ENCODE data around the gene ASXL1. TPM values are rescaled to one million over a fixed set of nuclear protein-coding genes. Genes with fewer than 3 reads are reported as not detected.

Gene ASXL1
- total RNA-seq, 1 donor from 2014 or later: 28.5 TPM

- ATAC-seq: peak; percentile 40
- peak; percentile 71 for DNase-seq (ENCODE audit: low spot score)
These were observed 117.1 kb downstream of the ASXL1 start for GRCh38 chr20:32474967-32475811.

- DNase-seq (ENCODE audit: low spot score) (no peak), ATAC-seq (peak; percentile 6)
These were observed 118.8 kb downstream of the ASXL1 start for GRCh38 chr20:32476684-32477593.

DNA sequence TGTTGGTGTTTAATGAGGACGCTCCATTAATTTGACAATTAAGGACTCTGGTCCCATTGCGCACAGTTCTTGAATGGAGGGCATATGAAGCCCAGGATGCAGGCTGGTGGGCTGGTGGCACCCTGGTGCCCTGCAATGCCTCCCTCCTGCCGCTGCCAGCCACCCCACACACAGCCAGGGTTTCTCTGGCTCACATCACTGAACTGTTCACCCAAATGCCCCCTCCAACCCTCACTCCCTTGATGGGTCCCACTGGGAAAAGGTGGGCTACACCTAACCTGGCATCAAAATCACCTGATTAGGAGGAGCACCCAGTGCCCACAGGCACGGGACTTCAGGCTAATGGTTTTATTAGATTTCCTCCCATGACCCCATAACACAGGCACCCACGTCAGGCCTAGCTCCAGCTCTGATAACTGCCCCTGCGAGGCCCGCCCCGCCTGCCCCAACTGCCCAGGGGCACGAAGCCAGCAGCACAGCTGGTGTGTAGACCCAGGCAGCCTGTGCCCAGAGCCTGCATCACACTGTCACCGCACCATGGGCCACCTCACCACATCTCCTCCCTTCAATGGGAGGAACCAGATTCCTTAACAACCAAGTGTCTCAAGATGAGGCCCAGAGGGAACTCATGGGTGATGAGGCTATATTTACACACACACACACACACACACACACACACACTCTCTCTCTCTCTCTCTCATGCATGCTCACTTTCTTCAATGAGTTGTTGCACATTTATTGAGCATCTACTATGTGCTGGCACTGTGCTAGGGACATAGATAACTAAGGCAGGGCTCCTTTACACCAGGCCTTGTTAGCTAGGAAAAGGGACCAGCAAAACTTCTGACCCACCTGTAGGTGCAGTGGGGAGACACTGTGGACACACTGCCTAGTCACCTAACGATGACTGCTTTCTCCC is 119.7 kb downstream of the ASXL1 start:
- ATAC-seq (no peak), DNase-seq (ENCODE audit: low spot score) (no peak)

- DNase-seq (ENCODE audit: low spot score) (no peak), ATAC-seq (no peak)
These were observed 120.4 kb downstream of the ASXL1 start for GRCh38 chr20:32478576-32478975.

DNA sequence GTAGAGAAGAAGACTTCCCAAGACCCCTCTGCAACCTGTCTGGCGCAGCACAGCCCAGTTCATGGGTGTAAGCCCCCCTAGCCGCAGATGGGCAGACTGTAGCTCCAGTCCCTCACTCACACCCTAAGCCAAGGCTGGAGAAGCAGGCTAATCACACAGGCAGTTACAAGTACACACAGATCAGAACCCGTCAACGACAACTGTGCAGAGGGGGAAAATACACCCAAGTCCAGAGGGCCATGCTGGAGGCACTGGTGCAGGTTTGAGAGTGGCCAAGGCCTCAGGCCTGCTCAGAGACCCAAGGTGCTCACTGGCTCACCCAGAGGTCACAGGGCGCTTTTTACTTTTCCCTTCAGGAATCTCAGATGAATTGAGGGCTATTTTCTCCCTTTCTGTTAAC is 120.9 kb downstream of the ASXL1 start:
- ATAC-seq (no peak), DNase-seq (ENCODE audit: low spot score) (no peak)

GRCh38 chr20:32479697-32480171 is 121.6 kb downstream of the ASXL1 start:
- ATAC-seq (no peak), DNase-seq (ENCODE audit: low spot score) (no peak)

DNA sequence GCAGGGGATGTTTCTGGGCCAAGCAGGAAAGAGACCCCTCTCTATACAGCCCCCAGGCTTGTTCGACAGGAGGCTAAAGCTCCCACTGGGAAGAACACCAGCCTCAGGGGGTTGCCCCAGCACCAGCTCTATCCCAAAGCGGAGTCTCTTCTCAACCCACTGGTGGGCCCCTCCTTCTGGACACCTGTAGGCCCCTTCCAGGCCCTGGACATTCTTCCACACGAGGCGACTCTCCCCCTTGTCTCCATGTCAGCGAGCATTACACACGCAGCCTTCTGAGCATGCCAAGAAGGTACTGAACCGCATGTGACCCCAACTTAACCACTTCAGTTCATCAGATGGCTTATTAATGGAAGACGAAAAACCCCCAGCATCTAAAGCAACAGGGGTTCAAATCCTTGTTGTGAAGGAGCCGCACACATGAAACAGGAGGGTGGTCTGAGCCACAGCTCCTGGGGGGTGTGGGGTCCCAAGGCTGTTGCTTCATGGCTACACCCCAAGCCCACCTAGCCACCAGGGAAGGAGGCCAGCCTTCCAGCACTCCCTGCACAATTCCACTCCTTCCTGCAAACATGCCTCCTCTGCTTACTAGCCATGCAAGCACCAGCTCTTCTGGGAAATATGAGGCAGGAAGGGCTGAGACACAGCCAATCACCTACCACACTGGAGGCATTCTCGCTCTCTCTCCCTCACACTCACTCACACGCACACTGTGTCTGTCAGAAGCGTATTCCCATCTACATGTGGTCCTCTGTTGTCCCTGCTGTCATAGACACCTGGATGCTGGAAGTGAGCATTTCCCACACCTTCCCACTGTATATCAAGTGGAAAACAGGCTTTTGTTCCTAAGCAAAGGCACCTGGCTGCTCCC is 122.5 kb downstream of the ASXL1 start:
- DNase-seq (ENCODE audit: low spot score) (no peak), ATAC-seq (no peak)

GRCh38 chr20:32481311-32482142 is 123.4 kb downstream of the ASXL1 start:
- DNase-seq (ENCODE audit: low spot score) (no peak), ATAC-seq (no peak)

- ATAC-seq (no peak), DNase-seq (ENCODE audit: low spot score) (no peak)
These were observed 124.0 kb downstream of the ASXL1 start for GRCh38 chr20:32482143-32482441.

DNA sequence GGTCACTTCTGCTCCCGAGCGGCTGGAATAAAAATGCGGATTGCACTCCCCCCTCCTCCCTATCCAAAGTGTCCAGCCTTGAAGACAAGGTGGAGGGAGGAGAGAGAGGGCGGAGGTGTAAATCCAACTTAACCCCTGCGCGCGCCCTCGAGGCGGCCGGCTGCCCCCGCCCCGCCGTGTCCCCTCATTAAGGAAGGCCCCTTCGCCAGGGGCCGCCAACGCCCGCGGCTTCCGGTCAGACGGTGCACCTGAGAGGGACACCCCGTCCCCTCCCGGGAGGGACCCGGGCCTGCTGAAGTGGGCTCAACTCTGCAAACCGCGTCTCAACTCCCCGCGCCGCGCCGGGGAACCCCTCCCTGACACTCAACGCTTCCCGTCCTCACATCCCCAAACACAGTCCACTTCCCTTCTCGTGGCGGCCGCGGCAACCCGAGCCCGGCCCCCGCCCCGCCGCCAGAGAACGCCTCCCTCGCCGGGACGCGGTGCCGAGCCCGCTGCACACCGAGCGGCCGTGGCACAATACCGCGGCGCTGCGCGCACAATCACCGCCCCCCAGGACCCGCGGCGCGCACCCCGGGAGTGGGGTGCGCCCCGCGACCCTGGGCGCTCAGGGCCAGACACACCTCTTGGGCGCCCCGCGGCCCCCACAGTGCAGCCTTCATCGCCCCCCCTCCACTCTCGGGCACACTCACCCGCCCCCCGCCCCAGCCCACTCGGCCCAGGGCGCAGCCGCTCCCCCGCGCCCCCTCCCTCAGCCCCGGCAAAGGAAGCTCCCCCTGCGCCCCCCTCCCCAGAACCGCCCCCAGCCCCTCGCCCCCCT is 124.5 kb downstream of the ASXL1 start:
- ATAC-seq (peak; percentile 38), DNase-seq (ENCODE audit: low spot score) (no peak)

DNA sequence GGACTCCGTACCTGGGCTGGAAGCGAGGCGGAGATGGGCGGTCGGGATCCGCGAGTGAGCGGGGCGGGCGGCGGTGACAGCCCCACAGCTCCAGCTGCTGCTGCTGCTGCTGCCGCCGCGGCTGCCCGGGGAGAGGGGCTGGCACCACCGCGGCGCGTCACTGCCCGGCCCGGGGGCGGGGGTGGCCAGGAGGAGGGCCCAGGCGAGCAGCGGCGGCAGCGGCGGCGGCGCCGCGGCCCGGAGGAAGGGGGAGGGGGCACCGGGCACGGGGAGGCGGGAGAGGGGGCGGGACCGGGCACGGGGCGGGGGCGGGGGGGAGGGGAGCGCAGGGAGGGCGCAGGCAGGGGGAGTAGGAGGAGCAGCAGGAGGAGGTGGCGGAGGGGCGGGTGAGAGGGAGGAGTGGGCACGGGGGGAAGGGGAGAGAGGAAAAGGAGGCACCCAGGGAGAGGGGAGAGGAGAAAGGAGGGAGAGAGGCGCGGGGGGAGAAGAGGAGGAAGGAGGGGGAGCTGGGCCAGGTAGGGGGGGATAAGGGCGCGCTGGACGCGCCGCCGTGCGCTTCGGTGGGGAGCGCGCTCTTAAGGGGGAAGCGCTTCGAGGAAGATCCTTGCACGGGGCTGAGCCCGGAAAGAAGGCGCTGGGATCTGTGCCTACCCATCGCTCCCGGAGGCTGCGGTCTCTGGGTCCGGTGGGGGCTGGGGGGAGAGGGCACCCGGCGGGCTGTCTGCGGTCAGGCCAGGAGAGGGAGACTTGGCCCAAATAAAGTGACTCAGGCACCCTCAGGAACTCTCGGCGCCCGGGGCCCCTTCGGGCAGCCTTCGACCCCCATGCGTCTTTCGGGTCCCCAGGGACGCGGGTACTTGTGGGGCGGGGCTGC is 125.5 kb downstream of the ASXL1 start:
- ATAC-seq: peak; percentile 79
- DNase-seq (ENCODE audit: low spot score): peak; percentile 86

DNA sequence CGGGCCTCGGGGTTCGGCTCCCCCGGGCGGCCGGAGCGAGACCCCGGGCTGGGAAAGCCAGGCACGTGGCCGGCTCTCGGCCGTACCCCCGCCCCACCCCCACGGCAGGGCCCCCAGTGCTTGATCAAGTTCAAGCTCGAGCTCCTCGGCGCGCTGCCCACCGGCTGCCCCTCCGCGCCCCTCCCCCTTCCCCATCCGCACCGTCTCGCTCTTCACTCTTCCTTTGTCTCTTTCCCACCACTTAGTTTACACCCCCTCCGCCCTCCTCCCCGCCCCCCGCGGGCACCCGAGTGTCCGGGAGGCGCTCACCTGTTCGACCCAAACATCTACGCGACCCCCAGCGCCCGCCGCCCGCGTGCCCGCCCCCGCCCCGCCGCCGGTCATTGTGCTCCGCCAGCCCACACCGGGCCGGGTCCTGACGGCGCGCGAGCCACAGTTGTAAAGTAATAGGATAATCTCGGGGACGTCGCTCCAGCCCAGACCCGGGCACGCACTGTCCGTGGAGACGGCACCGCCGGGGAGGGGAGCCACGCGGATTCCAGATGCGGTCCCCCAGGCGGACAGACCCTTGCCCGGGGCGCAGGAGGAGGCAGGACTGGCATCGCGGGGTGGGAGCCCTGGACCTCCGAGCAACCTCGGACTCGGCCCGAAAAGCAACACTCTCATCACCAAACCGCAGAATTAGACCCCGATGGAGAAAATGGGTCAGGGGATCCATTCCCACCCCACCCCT is 126.3 kb downstream of the ASXL1 start:
- DNase-seq (ENCODE audit: low spot score): no peak
- peak; percentile 28 for ATAC-seq

DNA sequence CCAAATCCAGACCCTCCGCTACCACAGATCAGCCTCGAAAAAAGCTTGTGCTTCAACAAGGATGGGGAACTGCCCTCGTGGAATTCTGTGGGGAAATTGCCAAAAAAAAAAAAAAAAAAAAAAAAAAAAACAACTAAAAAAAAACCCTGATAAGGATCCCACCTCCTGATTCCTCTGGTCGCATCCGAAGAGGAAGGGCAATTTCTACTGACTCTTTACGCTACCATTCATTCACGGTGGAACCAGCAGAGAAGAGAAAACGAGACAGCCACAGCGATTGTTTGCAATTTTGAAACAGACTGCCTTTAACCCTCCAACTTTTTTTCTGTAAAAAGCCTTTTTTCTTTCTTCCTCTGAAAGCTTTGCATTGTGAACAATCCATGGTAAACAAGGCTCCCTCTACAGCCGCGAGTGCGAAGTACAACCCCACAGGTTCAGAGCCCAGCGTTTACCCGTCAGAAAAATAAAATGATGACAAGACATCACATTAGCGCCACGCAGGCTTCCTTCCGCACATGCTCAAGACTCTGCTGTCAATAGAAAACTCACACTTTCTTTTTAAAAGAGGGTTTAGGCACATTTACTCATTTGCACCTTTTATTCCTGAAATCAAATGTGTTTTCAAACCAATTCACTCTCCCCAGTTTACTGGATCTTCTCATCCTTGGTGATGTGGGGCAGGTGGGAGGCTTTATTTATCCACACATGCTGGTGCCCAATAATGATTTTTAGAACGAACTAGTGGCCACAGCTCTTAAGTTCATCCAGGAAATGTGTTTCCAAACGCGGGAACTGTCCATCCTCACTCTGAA is 127.0 kb downstream of the ASXL1 start:
- peak; percentile 53 for ATAC-seq
- peak; percentile 72 for DNase-seq (ENCODE audit: low spot score)

- peak; percentile 42 for ATAC-seq
- DNase-seq (ENCODE audit: low spot score): no peak
These were observed 127.8 kb downstream of the ASXL1 start for GRCh38 chr20:32485770-32486478.

GRCh38 chr20:32487381-32487780 is 129.2 kb downstream of the ASXL1 start:
- DNase-seq (ENCODE audit: low spot score) (no peak), ATAC-seq (no peak)

Data from left lobe of liver (tissue), 2 donors.